AG09319 (cell line): ENCODE measurements around the gene NUMB.
A peak's percentile ranks its signal among the peaks of the same experiment; 100 is the strongest.
"Not testable (repeated sequence)": the region's sequence is repeated elsewhere in the genome, so short reads cannot be mapped to it uniquely, and the experiment has no call there.

ENCODE experiments used
- DNase-seq: peaks from one replicate; pipeline ENCODE4 v3.0.0-alpha.2; 2010; ENCODE audit warnings: low read depth; ENCODE audit errors: extremely low read depth
- TF ChIP-seq, protein P1 (sequence below): IDR thresholded peaks from 2 replicates; pipeline ENCODE4 v1.5.1; 2011; ENCODE audit warnings: low read depth, mild to moderate bottlenecking, inconsistent platforms, low read length, moderate library complexity

Gene NUMB

DNA sequence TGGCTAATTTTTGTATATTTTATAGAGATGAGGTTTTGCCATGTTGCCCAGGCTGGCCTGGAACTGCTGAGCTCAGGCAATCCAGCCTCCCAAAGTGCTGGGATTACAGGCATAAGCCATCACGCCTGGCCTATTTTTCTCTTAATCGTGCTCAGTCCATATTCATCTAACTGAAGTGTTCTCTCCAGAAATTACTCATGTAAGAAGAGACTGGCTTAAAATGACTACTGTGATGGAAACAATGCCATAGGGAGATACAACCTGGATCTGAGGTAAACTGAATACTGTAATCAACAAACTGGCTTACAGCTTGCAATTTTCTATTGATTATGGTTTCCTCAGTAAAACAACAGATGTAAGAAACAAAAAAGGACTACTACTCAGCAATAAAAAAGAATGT lies 21.1 kb downstream of the NUMB start:
- TF ChIP-seq, protein P1, sequence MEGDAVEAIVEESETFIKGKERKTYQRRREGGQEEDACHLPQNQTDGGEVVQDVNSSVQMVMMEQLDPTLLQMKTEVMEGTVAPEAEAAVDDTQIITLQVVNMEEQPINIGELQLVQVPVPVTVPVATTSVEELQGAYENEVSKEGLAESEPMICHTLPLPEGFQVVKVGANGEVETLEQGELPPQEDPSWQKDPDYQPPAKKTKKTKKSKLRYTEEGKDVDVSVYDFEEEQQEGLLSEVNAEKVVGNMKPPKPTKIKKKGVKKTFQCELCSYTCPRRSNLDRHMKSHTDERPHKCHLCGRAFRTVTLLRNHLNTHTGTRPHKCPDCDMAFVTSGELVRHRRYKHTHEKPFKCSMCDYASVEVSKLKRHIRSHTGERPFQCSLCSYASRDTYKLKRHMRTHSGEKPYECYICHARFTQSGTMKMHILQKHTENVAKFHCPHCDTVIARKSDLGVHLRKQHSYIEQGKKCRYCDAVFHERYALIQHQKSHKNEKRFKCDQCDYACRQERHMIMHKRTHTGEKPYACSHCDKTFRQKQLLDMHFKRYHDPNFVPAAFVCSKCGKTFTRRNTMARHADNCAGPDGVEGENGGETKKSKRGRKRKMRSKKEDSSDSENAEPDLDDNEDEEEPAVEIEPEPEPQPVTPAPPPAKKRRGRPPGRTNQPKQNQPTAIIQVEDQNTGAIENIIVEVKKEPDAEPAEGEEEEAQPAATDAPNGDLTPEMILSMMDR: no peak
- DNase-seq: no peak

DNA sequence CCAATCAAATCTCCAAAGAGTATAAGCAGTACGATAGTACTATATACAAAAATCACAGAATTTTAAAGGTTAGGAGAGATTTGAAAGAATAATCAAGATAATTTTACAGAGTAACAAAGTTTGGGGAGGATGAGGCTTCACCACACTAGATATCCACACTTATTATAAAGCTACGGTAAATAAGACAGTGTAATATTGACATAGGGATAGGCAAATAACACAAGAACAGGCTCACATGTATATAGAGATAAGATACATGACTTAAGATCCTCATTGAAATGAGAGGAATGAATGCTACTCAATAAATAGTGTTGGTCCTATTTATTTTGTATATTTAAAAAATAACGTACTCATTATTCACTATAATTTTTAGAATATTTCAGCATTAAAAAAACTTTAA lies 26.2 kb downstream of the NUMB start:
- no peak for DNase-seq
- TF ChIP-seq, protein P1: no peak

DNA sequence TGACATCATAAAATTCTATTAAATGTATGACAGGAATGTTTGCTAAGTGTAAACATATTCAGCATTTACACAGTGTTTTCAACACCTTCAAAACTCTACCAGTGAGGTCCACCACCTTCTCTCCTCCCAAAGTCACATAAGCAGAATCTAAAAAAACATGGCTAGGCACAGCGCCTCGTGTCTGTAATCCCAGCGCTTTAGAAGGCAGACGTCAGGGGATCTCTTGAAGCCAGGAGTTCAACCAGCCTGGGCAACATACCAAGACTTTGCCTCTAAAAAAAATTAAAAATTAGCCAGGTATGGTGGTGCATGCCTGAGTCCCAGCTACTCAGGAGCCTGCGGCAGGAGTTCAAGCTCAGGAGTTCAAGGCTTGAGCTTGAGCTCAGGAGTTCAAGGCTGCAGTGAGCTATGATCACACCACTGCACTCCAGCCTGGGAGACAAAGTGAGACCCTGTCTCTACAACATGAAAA lies 30.0 kb downstream of the NUMB start:
- no peak for DNase-seq
- TF ChIP-seq, protein P1: no peak

DNA sequence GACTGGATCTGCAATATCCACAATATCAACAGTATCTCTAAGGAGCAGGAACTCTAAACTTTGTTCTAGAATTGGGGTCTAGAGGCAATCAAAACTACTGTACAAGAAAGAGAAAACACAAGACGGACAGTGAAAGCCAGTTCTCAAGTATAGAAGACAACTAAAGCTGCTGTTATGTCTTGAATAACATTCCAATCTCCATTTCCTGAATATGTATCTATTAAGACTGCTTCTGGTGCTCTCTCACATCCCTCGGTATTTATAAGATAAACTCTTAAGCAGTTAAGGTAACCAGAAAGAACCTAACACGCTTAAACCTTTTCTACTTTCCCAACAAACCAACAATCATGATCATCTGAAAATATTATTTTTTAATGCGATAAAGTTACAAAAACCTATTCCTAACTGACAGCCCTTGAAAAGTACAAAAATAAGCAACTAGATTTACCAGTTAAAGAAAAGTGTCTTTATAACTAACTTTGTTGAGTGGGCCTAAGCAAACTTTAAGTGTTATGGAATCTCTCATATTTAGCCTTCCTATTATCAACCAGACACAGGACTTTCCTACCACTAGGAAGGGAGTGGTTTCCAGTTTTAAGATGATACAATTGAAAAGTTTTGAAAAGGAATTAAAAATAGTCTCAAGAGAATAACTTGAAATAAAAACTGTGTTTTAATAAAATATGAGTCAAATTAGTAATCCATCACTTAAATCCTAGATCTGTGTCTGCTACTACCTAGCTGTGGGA lies 30.7 kb downstream of the NUMB start:
- TF ChIP-seq, protein P1: no peak
- no peak for DNase-seq

DNA sequence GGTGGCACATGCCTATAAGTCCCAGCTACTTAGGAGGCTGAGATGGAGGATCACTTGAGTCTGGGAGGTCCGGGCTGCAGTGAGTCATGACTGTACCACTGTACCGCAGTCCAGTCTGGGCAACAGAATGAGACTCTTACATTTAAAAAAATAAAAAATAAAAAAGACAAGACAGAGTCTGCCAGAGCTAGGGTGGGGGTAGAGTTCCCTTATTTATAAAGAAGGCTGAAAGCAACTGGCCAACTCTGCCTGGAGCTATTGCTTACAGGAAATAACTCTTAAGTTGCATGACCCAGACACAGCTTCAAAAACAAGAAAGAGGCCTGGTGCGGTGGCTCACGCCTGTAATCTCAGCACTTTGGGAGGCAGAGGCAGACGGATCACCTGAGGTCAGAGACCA lies 31.5 kb downstream of the NUMB start:
- TF ChIP-seq, protein P1: no peak
- DNase-seq: peak; percentile 38

DNA sequence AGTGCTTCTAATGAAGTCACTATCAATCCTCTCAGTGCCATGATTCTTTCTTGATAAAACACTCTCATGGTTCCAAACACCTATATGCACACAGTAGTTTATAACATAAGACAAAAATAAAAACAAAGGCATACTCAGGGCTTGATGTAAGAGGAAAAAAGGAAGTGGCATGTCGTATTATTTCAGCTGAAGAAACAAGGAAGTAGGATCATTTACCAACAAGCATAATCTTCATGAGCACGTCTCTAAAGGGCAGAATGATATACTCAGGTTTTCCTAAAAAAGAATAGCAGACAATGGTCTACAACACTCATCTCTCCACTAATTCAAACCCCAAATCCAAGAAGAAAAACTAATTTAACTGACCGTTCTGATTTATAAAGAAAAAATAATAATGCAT lies 33.9 kb downstream of the NUMB start:
- DNase-seq: no peak
- TF ChIP-seq, protein P1: no peak

DNA sequence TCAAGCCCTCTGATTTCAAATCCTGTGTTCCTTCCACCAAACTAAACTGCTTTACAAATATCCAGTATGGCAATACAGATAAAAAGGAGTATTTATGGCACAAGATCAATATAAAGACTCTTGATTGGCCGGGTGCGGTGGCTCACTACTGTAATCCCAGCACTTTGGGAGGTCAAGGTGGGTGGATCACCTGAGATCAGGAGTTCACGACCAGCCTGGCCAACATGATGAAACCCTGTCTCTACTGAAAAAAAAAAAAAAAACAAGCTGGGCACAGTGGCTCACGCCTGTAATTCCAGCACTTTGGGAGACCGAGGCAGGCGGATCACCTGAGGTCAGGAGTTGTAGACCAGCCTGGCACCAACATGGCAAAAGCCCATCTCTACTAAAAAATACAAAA lies 35.3 kb downstream of the NUMB start:
- not testable (repeated sequence) for DNase-seq

DNA sequence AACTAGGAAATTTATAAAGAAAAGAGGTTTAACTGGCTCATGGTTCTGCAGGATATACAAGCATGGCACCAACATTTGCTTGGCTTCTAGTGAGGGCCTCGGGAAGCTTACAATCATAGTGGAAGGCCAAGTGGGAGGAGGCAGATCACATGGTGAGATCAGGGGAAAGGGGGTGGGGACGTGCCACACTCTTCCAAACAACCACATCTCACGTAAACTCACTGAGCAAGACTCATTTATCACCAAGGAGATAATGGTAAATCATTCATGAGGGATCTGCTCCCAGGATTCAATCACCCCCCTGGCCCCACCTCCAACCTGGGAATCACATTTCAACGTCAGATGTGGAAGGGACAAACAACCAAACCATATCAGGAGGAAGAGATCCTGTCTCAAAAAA lies 35.8 kb downstream of the NUMB start:
- TF ChIP-seq, protein P1: no peak
- no peak for DNase-seq
